Activated CD8-positive, alpha-beta T cell treated with anti-CD3 and anti-CD28 coated beads for 36 hours (primary cell): Measurements from ENCODE around the gene CERS6. TPM values are rescaled to one million over a fixed set of nuclear protein-coding genes. Genes with fewer than 3 reads are reported as not detected.
"Not testable (repeated sequence)": the region's sequence is repeated elsewhere in the genome, so short reads cannot be mapped to it uniquely, and the experiment has no call there.

ENCODE experiments used
- ATAC-seq: fragments of 200-7000 bp; cut with Tn5 transposase; one replicate; pipeline ENCODE4 v1.10.0; 2021; ENCODE audit warnings: mild to moderate bottlenecking, moderate library complexity
- CTCF ChIA-PET: fragments of 350-600 bp; sonication (Branson Sonifier 250); formaldehyde crosslinking; loops from one replicate; lab custom pipeline; 2021; ENCODE audit warnings: antibody characterized with exemption; lab: Charles Lee
- POLR2A ChIA-PET: fragments of 350-600 bp; sonication (Branson Sonifier 250); formaldehyde crosslinking; loops from one replicate; lab custom pipeline; 2021; ENCODE audit warnings: antibody characterized with exemption; lab: Charles Lee
- DNase-seq: peaks from one replicate; pipeline ENCODE4 v3.0.0-alpha.2; 2020
- H3K27ac Mint-ChIP-seq: one replicate; pipeline ENCODE4 v1.8.0; 2021; ENCODE audit warnings: mild to moderate bottlenecking, mixed read lengths
- H3K27me3 Mint-ChIP-seq: one replicate; pipeline ENCODE4 v1.8.0; 2021; ENCODE audit warnings: mixed read lengths
- H3K36me3 Mint-ChIP-seq: one replicate; pipeline ENCODE4 v1.8.0; 2021; ENCODE audit warnings: low read depth, mixed read lengths
- H3K4me1 Mint-ChIP-seq: one replicate; pipeline ENCODE4 v1.8.0; 2021; ENCODE audit warnings: low read depth, mixed read lengths
- H3K4me3 Mint-ChIP-seq: one replicate; pipeline ENCODE4 v1.8.0; 2021; ENCODE audit warnings: mild to moderate bottlenecking, moderate library complexity, mixed read lengths
- H3K9me3 Mint-ChIP-seq: one replicate; pipeline ENCODE4 v1.8.0; 2021; ENCODE audit warnings: mixed read lengths
- CTCF ChIP-seq: fragments of 200-600 bp; IDR thresholded peaks from one replicate; pipeline ENCODE4 v1.8.0; 2022; ENCODE audit warnings: antibody characterized with exemption, mild to moderate bottlenecking
- intact Hi-C: fragments of 100-400 bp; cut with micrococcal nuclease; formaldehyde crosslinking; loops from one replicate; pipeline ENCODE4 v1.10.0; 2022
- total RNA-seq, 2 experiments: library from RNA; stranded (reverse); gene quantifications; one replicate each; pipeline ENCODE4 v1.2.3, GENCODE V29; 2021

CERS6 gene
- total RNA-seq, 2 experiments from 2014 or later, result 15.4 to 16.1 TPM

DNA sequence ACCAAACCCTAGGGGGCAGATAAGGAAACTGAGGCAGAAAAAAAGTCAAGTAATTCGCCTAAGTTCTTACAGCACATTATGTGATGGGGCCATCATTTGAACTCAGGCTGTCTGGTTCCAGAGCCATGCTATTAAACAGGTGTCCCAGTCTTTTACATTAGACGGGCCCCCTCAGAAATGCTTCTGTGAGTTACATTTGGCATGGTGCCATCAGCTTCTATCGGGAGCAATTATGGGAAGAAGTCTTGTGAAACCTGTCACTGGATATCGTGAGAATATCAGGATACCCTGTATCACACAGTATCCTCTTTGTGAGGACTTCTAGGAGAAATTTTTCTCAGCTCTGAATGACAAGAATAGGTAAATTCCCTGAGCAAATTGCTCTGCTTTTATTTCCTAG, 202.6 kb downstream of the CERS6 start:
- no peak overlapping the region for H3K4me3 Mint-ChIP-seq
- H3K27me3 Mint-ChIP-seq, result no peaks in the 10 kb centered on the region
- H3K36me3 Mint-ChIP-seq, result peaks cover 2% of the 10 kb centered on the region
- DNase-seq, result no peak
- ATAC-seq, result no peak
- ChIA-PET CTCF (no interaction called here), POLR2A (no interaction called here)
- H3K9me3 Mint-ChIP-seq, result no peaks in the 10 kb centered on the region
- no peak for TF ChIP-seq CTCF
- H3K4me1 Mint-ChIP-seq, result peaks cover 4% of the 10 kb centered on the region
- H3K27ac Mint-ChIP-seq, result no peak overlapping the region
- intact Hi-C loops, result no loop called here

GRCh38 chr2:168660870-168661862, 205.1 kb downstream of the CERS6 start:
- CTCF ChIA-PET, result no interaction called here
- no peak for DNase-seq
- H3K27me3 Mint-ChIP-seq, result no peaks in the 10 kb centered on the region
- H3K36me3 Mint-ChIP-seq, result peaks cover 2% of the 10 kb centered on the region
- no peaks in the 10 kb centered on the region for H3K9me3 Mint-ChIP-seq
- peaks cover 20% of the 10 kb centered on the region for H3K4me1 Mint-ChIP-seq
- no peak for ATAC-seq
- intact Hi-C loops, result no loop called here
- POLR2A ChIA-PET, result no interaction called here
- H3K27ac Mint-ChIP-seq, result no peak overlapping the region
- TF ChIP-seq CTCF, result no peak
- H3K4me3 Mint-ChIP-seq, result no peak overlapping the region

DNA sequence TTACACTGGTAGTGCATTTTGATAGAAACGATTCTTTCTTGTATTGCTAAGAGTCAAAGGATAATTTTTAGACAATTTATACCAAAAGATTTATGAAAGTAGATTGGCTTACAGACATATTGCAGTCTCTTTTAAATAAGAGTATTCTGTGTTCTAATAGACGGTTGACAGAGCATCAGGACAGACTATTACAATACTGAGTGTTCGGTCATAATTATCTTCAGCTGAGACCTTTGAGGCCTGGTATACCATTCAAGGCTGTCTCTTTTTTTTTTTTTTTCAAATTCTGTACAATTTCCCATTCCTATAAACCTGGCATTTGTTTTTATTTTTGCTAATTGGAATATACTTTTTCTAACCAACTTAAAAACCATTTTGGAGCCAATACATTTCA, 205.8 kb downstream of the CERS6 start:
- Mint-ChIP-seq H3K4me3 (no peak overlapping the region), H3K36me3 (peaks cover 2% of the 10 kb centered on the region), H3K9me3 (no peaks in the 10 kb centered on the region), H3K27me3 (no peaks in the 10 kb centered on the region), H3K27ac (no peak overlapping the region), H3K4me1 (peaks cover 26% of the 10 kb centered on the region)
- ATAC-seq (no peak), DNase-seq (no peak)
- intact Hi-C loops, result no loop called here
- ChIA-PET CTCF (interaction anchor here (1.1 kb wide), 1 partner anchor 11 kb away, joined by 3 read pairs; no protein-coding TSS in a partner anchor), POLR2A (no interaction called here)
- TF ChIP-seq CTCF, result no peak

- no peak for TF ChIP-seq CTCF
- peaks cover 2% of the 10 kb centered on the region for H3K36me3 Mint-ChIP-seq
- no peaks in the 10 kb centered on the region for H3K9me3 Mint-ChIP-seq
- ATAC-seq, result no peak
- no peak for DNase-seq
- no peak overlapping the region for H3K4me3 Mint-ChIP-seq
- peaks cover 31% of the 10 kb centered on the region for H3K4me1 Mint-ChIP-seq
- ChIA-PET CTCF (interaction anchor here (1.1 kb wide), 1 partner anchor 12 kb away, joined by 3 read pairs; no protein-coding TSS in a partner anchor), POLR2A (no interaction called here)
- no peaks in the 10 kb centered on the region for H3K27me3 Mint-ChIP-seq
- intact Hi-C loops, result no loop called here
- H3K27ac Mint-ChIP-seq, result no peak overlapping the region
These were observed 206.7 kb downstream of the CERS6 start for GRCh38 chr2:168662651-168663208.

DNA sequence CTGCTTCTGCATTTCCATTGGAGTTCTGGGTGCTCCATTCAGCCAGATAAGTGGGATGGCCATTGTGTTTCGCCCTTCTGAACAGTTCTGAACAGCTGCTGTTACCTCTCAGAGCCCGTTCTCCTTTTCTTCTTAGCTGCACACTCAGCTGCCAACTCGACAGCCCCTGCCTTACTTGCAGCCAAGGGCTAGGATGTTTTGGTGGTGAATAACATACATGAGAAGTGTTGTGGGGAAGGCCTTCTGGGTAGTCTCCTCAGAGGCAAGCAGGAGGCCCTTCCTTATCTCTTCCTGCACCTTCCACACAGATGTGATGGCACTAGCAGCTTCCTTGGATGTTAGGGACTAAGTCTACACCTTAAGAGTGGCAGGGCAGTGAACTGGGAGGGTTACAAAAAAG, 207.9 kb downstream of the CERS6 start:
- Mint-ChIP-seq H3K4me3 (no peak overlapping the region), H3K9me3 (no peaks in the 10 kb centered on the region), H3K36me3 (peaks cover 1% of the 10 kb centered on the region), H3K4me1 (peaks cover 31% of the 10 kb centered on the region), H3K27ac (no peak overlapping the region), H3K27me3 (no peaks in the 10 kb centered on the region)
- intact Hi-C loops, result no loop called here
- ATAC-seq (no peak), DNase-seq (no peak)
- ChIA-PET CTCF (no interaction called here), POLR2A (no interaction called here)
- TF ChIP-seq CTCF, result no peak

- DNase-seq, H3K27me3 Mint-ChIP-seq, H3K9me3 Mint-ChIP-seq, H3K36me3 Mint-ChIP-seq, intact Hi-C loops, POLR2A ChIA-PET, H3K27ac Mint-ChIP-seq, CTCF ChIA-PET, ATAC-seq, H3K4me3 Mint-ChIP-seq: not testable (repeated sequence)
- H3K4me1 Mint-ChIP-seq, result peaks cover 31% of the 10 kb centered on the region
These were observed 208.6 kb downstream of the CERS6 start for GRCh38 chr2:168664715-168665114.
